Mucosa of descending colon (tissue), 3 donors: Measurements from ENCODE around the gene NOG. TPM values are rescaled to one million over a fixed set of nuclear protein-coding genes. Genes with fewer than 3 reads are reported as not detected.

Experiments used
- ATAC-seq: fragments of 200-7000 bp; cut with Tn5 transposase; one replicate; pipeline ENCODE4 v1.9.1; 2020; ENCODE audit warnings: mild to moderate bottlenecking, moderate library complexity
- DNase-seq, 3 donors: peaks; one replicate each; pipeline ENCODE4 v3.0.0-alpha.2; 2020
- H3K36me3 ChIP-seq: fragments of 200-600 bp; one replicate; pipeline ENCODE4 v1.8.0; 2021; ENCODE audit warnings: low read depth, mild to moderate bottlenecking
- H3K4me1 ChIP-seq: fragments of 200-600 bp; one replicate; pipeline ENCODE4 v1.8.0; 2021; ENCODE audit warnings: low read depth, mild to moderate bottlenecking
- H3K4me3 ChIP-seq: fragments of 200-600 bp; one replicate; pipeline ENCODE4 v1.8.0; 2021; ENCODE audit warnings: mild to moderate bottlenecking
- H3K9me3 ChIP-seq: fragments of 200-600 bp; one replicate; pipeline ENCODE4 v1.8.0; 2021; ENCODE audit warnings: mild to moderate bottlenecking
- intact Hi-C, 2 donors: fragments of 100-400 bp; cut with DNase I in 1 of 2; cut with micrococcal nuclease in 1 of 2; formaldehyde crosslinking; loops; one replicate each; pipeline versions ENCODE4 v1.11.0 to v1.11.1; 2022; cut with DNase I, micrococcal nuclease
- total RNA-seq, 3 donors: library from RNA; stranded (reverse); fragmentation: NEBNext Ultra II Directional in 2 of 3; extraction: Animal tissue kit (Norgen Biotek cat#: 25700) in 2 of 3; gene quantifications; one replicate each; pipeline versions ENCODE4 v1.2.1 to v1.2.4, GENCODE V29; 2021 to 2023
- TF ChIP-seq, protein P1 (sequence below): fragments of 200-600 bp; IDR thresholded peaks from one replicate; pipeline ENCODE4 v1.8.0; 2022; ENCODE audit warnings: antibody characterized with exemption, mild to moderate bottlenecking
- donor health status: DM: no; HTN: no; CAD: no; lungs with moderate emphysema.
- donor health status: DM: no; HTN: no; CAD: no.
- donor health status: DM: no; HTN: yes; CAD: no.

NOG gene
- total RNA-seq, 3 donors from 2014 or later, result 0.14 to 0.32 TPM; not detected in 1

GRCh38 chr17:56594320-56595107, 1.0 kb downstream of the NOG start:
- Histone ChIP-seq H3K4me1 (peaks cover 32% of the 10 kb centered on the region), H3K9me3 (no peaks in the 10 kb centered on the region), H3K4me3 (no peak overlapping the region), H3K36me3 (no peaks in the 10 kb centered on the region)
- ATAC-seq (peak; percentile 11), DNase-seq (no peak)
- intact Hi-C loops, result loop anchor here in 1 of 2 donors (5.0 kb wide), 1 partner anchor 123 kb away; no protein-coding TSS in a partner anchor
- TF ChIP-seq, protein P1, sequence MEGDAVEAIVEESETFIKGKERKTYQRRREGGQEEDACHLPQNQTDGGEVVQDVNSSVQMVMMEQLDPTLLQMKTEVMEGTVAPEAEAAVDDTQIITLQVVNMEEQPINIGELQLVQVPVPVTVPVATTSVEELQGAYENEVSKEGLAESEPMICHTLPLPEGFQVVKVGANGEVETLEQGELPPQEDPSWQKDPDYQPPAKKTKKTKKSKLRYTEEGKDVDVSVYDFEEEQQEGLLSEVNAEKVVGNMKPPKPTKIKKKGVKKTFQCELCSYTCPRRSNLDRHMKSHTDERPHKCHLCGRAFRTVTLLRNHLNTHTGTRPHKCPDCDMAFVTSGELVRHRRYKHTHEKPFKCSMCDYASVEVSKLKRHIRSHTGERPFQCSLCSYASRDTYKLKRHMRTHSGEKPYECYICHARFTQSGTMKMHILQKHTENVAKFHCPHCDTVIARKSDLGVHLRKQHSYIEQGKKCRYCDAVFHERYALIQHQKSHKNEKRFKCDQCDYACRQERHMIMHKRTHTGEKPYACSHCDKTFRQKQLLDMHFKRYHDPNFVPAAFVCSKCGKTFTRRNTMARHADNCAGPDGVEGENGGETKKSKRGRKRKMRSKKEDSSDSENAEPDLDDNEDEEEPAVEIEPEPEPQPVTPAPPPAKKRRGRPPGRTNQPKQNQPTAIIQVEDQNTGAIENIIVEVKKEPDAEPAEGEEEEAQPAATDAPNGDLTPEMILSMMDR, result no peak

GRCh38 chr17:56595108-56595418, 1.6 kb downstream of the NOG start:
- H3K36me3 ChIP-seq, result no peaks in the 10 kb centered on the region
- no peaks in the 10 kb centered on the region for H3K9me3 ChIP-seq
- ATAC-seq (no peak), DNase-seq (no peak)
- H3K4me3 ChIP-seq, result no peak overlapping the region
- intact Hi-C loops, result no loop called here
- H3K4me1 ChIP-seq, result peaks cover 32% of the 10 kb centered on the region
- TF ChIP-seq, protein P1, result no peak

- DNase-seq, result no peak
- intact Hi-C loops, result no loop called here
These were observed 2.6 kb downstream of the NOG start for GRCh38 chr17:56595831-56596690.

DNA sequence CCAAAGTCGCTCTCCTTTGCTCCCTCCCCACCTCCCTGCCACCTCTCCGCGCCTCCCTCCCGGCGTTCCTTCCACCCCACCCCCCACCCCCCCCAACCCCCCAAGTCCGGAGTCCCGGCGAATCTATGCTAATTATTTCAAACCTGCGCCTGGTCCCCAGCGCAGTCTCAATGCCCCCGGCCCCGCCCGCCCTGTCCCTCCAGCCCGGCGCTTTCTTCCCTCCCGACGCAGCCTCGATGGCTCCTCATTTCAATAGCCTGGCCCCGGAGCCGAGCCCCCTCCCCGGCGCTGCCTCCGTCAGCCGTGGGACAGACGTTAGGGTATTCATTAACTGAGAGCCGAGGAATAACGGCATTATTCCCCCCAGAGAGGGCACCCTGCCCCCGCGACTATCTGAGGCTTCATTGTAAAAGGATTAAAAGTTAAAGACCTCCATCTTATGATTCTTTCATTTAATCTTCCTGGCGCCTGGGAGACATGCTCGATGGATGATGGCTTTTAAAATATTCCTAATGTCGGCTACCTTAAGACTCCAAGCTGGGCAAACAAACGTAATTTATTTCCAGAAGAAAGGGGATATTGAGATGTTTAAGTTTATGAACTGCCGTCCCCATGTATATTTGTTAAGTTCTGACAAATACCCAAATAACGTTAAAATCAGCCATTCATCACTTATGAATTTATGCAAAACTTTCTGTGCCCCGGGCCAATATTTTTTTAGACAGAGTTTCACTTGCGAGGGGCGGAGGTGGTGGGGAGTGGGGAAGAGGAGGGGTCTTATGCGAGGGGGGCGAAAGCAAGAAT, 3.4 kb downstream of the NOG start:
- no peak for DNase-seq
- H3K36me3 ChIP-seq, result no peaks in the 10 kb centered on the region
- intact Hi-C loops, result no loop called here
- H3K4me1 ChIP-seq, result peaks cover 32% of the 10 kb centered on the region
- TF ChIP-seq, protein P1, result no peak
- no peak overlapping the region for H3K4me3 ChIP-seq
- no peaks in the 10 kb centered on the region for H3K9me3 ChIP-seq
- no peak for ATAC-seq

More at GRCh38 chr17:56595831-56596690, 2.6 kb downstream of the NOG start:
- Histone ChIP-seq H3K4me1 (peaks cover 32% of the 10 kb centered on the region), H3K4me3 (no peak overlapping the region), H3K36me3 (no peaks in the 10 kb centered on the region), H3K9me3 (no peaks in the 10 kb centered on the region)
- ATAC-seq, result no peak
- TF ChIP-seq, protein P1, result no peak

- Histone ChIP-seq H3K4me3 (no peak overlapping the region), H3K9me3 (no peaks in the 10 kb centered on the region), H3K36me3 (no peaks in the 10 kb centered on the region), H3K4me1 (peaks cover 32% of the 10 kb centered on the region)
- ATAC-seq, result no peak
- intact Hi-C loops, result no loop called here
- TF ChIP-seq, protein P1, result no peak
- DNase-seq, result no peak
These were observed 4.0 kb downstream of the NOG start for GRCh38 chr17:56597495-56597990.
